PC-9 (cell line): ENCODE data around the gene ZFR2.

Experiments used
- CTCF ChIP-seq: fragments of 200-600 bp; sonication (generic); conservative IDR thresholded peaks from 2 replicates; pipeline ENCODE4 v1.6.1; 2017; ENCODE audit warnings: mixed run types, antibody characterized with exemption, mild to moderate bottlenecking, moderate library complexity
- EZH2 ChIP-seq: fragments of 200-600 bp; sonication (generic); IDR thresholded peaks from 2 replicates; pipeline ENCODE4 v1.8.0; 2017; ENCODE audit warnings: antibody characterized with exemption, low read depth

GRCh38 chr19:3785938-3786824 is 82.7 kb downstream of the ZFR2 start, which contains the start of gene MATK:
- TF ChIP-seq CTCF (no peak), EZH2 (no peak)
